Measurements from ENCODE around the gene SHLD2.
"Not testable (repeated sequence)": the region's sequence is repeated elsewhere in the genome, so short reads cannot be mapped to it uniquely, and the experiment has no call there.

SHLD2 gene

GRCh38 chr10:87239346-87239808, 144.4 kb downstream of the SHLD2 start:
- not testable (repeated sequence) for H3K27ac ChIP-seq (ENCODE audit: low read length); H3K9ac ChIP-seq (ENCODE audit: low read depth, low read length); H3K4me3 ChIP-seq (ENCODE audit: low read length); H3K36me3 ChIP-seq (ENCODE audit: insufficient read depth, low read depth, low read length); H3K4me1 ChIP-seq (ENCODE audit: insufficient read depth, low read length); H3K27me3 ChIP-seq (ENCODE audit: insufficient read depth, low read length); H3K9me3 ChIP-seq (ENCODE audit: insufficient read depth, low read depth, low read length)

All from iPS-20b (cell line).